Stimulated activated naive CD8-positive, alpha-beta T cell treated with anti-CD3 and anti-CD28 coated beads, Interleukin-15, Interleukin-2, amounts not matched to agents 100 U/mL and 50 U/mL, for 24 hours (primary cell): ENCODE measurements around the gene STARD9.
A peak's percentile ranks its signal among the peaks of the same experiment; 100 is the strongest.
"Not testable (repeated sequence)": the region's sequence is repeated elsewhere in the genome, so short reads cannot be mapped to it uniquely, and the experiment has no call there.

ENCODE experiments used
- ATAC-seq: fragments of 150-1000 bp; cut with Tn5 transposase; one replicate; pipeline ENCODE4 v1.10.0; 2021
- DNase-seq: peaks from one replicate; pipeline ENCODE4 v3.0.0; 2021

STARD9 gene

DNA sequence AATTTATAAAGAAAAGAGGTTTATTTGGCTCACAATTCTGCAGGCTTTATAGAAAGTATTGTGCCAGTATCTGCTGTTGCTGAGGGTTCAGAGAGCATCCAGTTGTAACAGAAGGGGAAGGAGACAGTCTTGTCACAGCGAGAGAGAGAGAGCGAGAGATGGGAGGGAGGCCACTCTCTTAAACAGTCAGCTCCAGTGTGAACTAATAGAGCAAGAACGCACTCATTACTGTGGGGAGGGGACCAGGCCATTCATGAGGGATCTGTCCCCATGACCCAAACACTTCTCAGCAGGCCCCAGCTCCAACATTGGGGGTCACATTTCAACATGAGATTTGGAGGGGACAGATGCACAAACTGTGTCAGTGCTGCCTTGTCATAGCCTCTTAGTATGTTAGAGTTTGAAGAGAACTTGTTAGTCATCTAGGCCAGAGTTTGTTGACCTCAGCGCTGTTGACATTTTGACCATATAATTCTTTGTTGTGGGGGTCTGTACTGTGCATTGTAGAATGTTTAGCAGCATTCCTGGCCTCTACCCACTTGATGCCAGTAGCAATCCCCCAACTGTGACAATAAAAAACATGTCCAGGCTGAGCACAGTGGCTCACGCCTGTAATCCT, 15.3 kb downstream of the STARD9 start:
- no peak for DNase-seq

DNA sequence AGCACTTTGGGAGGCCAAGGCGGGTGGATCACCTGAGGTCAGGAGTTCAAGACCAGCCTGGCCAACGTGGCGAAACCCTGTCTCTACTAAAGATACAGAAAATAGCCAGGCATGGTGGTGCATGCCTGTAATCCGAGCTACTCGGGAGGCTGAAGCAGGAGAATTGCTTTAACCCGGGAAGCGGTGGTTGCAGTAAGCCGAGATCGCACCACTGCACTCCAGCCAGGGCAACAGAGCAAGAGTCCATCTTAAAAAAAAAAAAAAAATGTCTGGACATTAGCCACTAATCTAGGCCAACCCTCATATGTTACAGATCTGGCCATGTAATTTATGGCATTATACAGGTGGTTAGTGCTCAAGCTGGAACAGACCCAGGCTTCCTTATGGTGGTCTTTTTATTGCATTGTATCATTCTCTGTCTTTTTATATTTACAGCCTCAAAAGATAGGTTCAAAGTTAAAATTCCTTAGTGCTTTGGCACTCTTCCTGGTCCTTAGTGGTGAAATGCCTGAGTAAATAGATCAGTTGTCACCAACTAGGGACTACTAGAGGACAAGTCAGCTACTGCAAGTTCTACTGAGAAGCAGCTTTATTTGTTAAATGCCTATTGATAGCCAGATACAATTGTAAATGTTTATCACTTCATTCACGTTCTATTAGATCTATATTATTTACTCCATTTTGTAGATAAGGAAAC, 16.0 kb downstream of the STARD9 start:
- DNase-seq (no peak), ATAC-seq (no peak)

More for the DNA sequence above, 15.3 kb downstream of the STARD9 start:
- ATAC-seq = no peak

DNA sequence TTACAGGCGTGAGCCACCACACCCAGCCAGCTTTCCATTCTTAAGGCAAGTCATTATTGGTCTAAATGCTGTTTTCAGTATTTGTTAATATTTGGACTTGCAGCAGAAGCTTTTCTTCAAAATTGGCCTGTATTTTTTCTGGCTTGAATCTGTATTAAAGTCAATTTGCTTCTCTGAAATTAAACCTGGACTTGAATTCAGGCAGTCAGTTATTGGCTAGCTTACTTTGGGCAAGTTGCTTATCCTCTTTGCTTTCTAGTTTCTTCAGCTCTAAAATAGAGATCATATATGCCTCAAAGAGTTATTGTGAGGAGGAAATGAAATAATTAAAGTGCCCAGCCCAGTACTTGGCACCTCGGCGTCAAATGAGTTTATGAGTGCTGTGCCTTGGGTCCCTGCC, 17.3 kb downstream of the STARD9 start:
- DNase-seq (no peak), ATAC-seq (no peak)

DNA sequence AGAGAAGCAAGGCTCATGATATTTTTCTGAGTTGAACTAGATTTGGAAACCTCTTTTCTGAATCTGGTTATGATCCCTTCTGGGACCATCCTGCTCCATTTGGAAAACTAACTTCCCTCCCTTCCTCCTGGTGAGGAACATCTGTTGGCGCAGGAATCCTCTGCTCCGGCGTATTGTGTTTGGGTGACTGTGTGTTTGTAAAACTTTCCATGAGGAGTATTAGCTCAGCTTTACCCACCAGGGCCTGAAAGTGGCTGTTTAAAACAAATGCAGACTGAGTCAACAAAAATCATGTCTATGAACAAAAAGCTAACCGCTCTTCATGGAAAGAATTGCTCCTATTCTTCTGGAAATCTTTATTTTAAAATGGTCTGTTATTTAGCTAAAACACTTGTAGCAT, 17.7 kb downstream of the STARD9 start:
- ATAC-seq = no peak
- no peak for DNase-seq

DNA sequence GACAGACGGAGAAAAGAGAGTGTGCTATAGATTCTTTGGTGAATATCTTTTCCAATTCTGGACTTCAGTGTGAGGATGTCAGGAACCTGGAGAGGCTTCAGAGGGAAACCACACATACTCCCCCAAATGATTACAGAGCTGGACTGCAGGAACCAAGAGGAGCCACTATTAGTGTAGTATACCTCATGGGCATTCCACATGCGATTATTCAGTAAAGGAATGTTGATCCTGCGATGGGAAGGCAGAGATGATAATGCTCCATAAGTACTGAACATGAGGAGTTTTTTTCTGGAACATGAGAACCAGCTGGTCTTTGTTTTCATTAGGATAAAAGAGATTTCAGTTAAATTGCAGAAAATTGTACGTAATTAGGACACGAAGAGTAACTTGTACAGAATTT, 18.7 kb downstream of the STARD9 start:
- ATAC-seq (no peak), DNase-seq (no peak)

DNA sequence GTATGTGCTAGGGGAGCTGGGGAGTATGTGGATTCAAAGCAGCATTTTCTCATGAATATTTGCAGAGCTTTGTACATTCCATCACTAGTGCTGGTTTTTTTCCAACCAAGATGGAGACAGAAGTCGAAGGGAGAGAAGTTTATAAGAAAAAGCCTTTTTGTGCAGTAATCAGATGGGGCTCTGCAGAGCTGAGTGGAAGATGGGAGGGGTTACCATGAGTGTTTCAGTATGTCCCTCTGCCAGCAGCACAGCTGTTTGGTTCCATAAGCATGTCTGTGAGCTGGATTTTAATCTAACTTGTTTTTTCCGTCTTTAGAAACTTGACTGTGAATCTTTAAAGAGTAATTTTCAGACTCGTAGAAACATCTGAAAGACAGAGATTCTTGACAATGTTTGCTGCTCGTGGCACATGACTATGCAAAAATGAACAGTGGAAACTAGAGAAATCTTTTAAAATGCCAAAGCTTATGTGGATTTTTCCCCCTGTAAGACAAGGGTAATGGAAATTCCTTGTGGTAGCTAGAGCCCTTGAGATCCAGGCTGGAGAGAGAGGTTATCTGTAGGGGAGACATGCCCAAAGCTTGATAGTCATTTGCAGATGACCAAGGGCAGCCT, 20.3 kb downstream of the STARD9 start:
- no peak for DNase-seq
- no peak for ATAC-seq

DNA sequence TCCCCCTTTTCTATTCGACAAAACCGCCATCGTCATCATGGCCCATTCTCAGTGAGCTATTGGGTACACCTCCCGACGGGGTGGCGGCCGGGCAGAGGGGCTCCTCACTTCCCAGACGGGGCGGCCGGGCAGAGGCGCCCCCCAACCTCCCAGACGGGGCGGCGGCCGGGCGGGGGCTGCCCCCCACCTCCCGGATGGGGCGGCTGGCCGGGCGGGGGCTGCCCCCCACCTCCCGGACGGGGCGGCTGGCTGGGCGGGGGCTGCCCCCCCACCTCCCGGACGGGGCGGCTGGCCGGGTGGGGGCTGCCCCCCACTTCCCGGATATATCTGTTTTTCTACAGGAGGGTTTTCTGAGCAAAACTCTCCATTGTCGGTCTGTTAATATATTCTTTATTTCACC, 25.9 kb downstream of the STARD9 start:
- ATAC-seq = not testable (repeated sequence)

DNA sequence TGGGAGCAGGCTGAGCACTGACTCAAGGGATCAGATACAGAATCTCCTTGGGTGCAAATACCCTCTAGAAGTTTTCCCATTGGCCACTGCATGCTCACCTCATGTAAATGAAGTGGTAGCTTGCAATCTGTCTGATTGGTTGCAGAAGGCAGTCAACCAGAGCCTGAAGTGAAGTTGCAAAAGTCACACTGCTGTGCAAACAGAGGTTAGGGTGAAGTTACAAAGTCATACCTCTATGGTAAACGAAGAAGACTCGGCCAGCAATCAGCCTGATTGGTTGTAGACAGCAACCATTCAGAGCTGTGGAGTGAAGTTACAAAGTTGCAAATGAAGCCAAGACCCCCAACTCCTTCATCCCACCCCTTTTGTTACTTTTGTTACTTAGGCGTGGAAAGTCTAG, 27.1 kb downstream of the STARD9 start:
- DNase-seq = no peak
- no peak for ATAC-seq

More for the DNA sequence above, 25.9 kb downstream of the STARD9 start:
- not testable (repeated sequence) for DNase-seq

DNA sequence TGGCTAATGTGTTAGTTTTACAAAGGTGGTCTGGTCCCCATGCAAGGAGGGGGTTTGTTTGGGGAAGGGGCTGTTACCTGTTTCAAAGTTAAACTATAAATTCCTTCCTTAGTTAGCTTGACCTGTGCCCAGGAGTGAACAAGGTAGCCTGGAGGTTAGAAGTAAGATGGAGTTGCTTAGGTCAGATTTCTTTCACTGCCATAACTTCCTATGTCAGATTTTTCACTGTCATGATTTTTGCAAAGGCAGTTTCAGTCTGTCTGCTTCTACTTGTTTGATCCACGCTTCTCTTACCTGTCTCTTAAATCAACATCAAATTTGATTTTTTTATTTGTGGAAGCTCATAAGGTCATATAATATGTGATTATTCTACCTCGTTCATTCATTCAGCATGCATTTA, 28.6 kb downstream of the STARD9 start:
- DNase-seq (no peak), ATAC-seq (no peak)

DNA sequence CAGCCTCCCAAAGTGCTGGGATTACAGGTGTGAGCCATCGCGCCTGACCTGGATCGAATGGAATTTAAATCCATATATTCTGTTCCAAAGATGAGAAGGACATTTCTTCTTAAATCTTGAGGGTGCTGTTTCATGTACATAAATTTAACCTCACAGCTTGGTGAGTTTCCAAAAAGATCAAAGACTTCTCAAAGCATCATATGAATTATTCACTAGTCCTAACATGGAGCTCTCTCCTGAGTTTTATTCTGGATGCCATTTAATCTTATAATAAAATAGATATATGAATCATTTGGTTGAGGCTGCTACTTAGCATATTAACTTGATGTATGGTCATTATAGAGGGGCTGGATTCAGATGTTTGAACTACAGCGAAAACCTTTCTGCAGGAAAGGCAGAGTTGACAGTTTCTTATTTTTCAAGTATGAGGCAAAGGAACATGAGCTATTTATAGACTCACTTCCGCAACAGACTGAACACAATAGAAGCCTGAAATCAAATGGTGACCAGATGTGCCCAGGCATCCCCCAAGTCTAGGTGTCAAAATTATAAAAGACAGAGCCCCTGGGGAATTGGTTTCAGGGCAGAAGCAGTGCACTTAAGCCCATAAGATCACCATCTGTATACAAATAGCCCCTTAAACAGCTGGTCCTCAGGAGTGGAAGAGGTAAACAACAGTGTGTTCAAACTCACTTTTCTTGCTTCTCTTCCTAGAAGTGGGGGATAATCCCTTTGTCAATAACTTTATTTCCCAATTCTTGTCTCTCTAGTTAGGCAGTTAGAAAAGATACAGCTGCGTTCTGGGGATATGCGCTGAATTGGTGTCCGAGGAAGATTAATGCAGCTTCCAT, 29.7 kb downstream of the STARD9 start:
- DNase-seq (no peak), ATAC-seq (no peak)

DNA sequence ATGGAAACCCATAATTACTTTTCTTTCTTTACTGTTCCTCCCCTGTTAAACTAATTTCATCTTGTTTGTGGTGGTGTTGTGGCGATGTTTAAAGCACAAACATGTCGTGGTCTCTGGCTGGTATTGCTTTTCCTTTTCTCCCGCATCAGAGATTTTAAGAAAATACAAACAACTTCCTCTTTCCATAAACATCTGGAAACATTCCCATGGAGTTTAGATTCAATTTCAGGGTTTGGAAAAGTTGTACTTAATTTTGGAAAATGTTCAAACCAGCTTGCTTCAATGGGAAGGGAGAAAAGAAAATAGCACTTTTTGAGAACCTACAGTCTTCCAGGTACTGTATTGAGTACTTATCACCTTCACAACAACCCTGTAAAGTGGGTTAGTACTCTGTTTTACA, 30.4 kb downstream of the STARD9 start:
- ATAC-seq = no peak

DNA sequence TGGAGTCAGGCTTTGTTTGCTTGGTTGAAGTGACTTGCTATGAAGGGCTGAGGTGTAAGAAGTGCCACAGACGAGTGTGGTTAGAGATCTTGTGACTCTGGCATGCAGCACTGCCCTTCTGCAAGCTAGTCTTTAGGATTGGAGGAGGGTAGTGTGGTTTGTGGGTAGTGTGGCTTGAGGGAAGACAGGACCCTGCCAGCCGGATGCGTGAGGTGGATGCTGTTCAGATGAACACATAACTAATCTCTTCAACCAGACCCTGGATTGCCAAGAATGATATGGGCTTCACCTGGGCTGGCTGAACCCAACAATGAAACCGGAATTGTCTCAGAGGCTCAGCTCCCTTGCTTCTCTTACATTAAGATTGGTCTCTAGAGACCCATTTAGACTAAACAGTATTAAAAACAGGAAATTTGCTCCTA, 32.7 kb downstream of the STARD9 start:
- DNase-seq (peak; percentile 64), ATAC-seq (peak; percentile 82)

More for the DNA sequence above, 30.4 kb downstream of the STARD9 start:
- no peak for DNase-seq

DNA sequence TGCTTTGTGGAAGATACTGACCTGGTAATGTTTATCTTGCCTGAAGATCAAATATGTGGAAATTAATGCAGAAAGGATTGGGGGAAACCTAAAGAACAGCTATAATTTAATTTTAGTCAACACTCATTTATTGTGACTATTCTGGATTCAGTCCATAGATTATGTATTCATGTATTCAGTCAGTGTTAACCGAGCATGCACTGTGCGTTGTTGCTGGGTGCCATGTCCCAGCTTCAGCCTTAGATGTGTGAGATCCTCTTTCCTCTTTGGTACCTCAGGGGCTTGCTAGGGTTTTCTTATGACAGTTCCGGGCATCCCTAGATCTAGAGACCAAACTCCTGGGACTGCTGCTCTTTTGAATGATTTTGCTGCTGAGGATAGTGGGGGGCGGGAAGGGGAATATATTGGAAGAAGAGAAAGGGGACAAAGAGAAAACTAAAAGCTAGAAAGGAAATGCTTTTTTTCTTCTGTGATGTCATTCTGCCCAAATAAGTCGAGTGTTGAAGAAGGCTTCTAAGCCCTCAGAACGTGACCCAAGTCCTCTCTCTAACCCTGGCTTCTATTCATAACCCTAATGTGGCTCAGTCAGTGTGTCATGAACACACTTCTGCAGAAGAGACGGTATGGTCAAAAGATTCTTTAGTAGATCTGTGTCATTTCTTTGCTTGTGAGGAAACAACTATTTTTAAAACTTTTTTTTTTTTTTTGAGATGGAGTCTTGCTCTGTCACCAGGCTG, 33.5 kb downstream of the STARD9 start:
- ATAC-seq = peak; percentile 38

DNA sequence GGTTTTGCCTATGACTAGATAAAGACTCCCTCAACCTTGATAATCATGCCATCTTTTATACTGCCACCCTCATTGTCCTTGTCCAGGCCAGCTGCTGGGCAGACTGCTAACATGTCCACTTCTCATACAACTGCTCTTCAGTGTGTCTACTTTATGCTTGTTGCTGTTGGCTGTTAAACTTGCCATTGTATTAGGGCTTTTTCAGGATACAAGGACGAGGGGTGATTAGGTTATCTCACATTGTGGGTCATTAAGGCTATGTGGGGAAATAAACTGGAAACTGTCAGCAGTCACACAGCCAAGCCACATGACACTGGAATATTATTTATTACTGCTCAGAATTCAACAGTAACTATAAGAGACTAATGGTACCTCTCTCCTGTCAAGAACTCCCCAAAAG, 36.1 kb downstream of the STARD9 start:
- ATAC-seq (no peak), DNase-seq (no peak)

More for the DNA sequence above, 33.5 kb downstream of the STARD9 start:
- DNase-seq = no peak

DNA sequence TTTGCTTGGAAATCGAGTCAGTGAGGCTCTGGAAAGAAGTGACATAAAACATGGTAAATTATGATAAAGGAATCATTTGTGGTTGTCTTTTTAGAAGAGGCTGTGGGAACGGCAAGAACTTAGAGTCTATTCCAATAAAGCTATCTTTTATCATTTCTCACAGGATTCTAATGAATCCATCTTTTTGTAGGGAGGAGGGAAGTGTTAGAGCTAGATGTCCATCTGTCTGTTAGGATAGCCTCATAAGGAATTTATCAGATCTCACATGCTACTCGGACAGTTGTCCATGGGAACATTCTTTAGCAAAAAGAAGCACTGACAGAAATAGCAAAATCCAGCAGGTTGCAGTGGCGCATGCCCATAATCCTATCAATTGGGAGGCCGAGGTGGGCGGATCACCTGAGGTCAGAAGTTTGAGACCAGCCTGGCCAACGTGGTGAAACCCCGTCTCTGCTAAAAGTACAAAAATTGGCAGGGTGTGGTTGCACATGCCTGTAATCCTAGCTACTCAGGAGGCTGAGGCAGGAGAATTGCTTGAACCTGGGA, 37.0 kb downstream of the STARD9 start:
- ATAC-seq = no peak
- DNase-seq = no peak

DNA sequence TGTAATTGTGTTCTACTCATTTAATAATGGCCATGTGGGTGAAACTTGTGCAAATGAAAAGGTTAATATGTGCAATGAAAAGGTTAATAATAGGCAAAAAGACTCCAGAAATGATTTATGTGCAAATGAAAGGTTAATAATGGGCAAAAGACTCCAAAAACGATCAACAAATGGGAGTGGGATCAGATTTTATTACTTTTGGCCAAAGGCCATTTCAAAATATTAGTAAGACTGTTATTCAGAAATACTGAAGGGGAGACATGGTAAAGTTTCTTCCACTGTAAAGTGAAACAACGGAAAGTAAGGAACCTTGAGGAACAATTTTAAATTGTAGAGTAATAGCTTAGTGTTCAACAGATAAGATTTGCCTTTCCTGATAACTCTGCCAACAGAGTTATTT, 40.7 kb downstream of the STARD9 start:
- ATAC-seq = no peak
- DNase-seq = no peak

DNA sequence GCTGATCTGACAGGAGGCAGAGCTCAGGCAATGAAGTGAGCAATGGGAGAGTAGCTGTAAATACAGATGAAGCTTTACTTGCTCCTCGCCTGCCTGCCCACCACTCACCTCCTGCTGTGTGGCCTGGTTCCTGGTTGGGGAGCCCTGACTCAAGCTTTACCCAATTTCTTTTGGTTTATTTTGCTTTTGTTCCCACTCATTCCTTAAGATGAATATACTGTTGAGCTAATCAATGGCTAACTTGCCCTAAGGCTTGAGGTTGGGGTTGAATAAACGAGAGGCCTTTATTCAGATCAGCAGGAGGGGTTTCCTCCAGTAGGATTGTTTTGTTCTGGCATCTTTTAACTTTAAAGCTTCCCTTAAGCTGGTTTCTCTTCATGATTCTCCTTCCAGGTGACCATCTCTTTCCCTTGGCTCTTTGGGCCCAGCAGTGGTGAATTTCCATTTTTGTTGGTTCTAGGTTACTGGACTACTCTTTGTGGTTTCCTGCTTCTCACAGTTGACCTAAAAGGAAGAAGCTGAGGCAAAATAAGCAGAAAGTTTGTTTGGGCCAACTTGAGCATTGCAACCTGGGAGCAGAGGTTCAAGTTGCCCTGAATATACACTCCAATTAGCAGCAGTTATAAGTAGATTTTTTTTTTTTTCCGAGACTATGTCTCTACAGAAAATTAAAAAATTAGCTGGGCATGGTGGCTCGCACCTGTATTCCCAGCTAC, 44.4 kb downstream of the STARD9 start:
- ATAC-seq (no peak), DNase-seq (no peak)

DNA sequence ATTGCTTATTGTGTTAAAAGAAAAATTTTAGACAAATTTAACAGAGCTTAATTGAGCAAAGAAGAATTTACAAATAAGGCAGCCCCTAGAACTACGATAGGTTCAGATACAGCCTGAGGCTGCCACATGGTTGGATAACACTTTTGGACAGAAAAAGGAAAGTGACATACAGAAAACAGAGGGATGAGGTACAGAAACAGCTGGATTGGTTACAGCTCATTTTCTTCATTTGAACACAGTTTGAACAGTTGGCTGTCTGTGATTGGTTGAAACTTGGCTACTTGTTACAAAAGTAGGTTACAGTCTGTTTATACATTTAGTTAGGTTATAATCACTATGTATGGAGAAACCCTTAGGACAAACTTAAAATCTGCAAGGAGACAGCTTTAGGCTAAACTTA, 46.0 kb downstream of the STARD9 start:
- no peak for ATAC-seq

DNA sequence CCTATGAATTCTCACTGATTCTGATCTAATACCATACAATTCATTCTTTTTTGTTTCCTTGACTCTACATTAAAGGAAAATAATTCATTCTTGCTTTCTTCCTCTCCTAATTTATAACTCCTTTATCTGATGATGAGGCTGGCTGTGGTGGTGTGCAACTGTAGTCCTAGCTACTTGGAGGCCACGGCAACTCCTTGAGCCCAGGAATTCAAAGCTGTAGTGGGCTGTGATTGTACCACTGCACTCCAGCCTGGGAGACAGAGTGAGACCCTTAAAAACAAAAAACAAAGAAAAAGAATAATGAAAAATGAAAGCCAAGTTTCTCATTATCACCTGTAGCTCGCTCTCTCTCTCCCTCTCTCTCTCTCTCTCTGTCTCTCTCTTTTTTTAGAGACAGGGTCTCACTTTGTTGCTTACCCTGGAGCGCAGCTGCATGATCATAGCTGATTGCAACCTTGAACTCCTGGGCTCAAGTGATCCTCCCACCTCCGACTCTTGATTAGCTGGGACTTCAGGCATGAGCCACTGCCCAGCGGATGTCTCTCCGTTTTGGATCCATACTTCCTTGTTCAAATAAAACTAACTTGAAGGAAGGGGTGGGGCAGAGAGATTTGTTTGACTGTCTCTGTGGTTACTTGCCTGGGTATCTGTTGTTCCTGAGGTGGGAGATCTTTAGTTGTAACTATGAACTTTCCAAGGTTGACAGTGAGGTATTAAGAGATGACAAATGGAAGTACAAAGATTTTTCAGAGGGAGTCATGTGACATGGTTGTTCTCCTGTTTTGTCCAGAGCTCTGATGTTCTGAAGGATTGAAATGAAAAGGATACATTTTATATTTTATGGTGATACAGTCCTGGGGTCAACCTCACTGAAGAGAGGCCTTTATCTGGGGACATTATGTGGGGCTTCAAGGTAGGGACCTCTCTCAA, 46.9 kb downstream of the STARD9 start:
- ATAC-seq (no peak), DNase-seq (no peak)

More for the DNA sequence above, 46.0 kb downstream of the STARD9 start:
- DNase-seq = no peak

DNA sequence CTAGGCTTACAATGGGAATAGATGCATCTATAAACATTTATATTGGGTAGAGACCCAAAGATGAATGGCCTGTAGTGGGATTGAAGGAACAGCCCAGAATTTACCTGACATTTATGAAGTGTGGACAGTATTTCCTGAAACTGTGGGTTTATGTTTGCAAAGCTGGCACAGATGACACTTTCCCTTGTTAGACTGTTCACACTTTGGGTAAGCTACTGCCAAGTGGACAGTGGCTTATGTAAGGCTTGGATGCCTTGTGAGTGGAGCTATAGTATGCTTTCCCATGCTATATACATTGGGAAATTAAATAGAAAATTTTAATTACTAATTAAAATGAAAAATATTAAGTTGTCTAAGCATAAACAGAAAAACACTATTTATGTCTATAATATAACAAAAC, 48.5 kb downstream of the STARD9 start:
- no peak for ATAC-seq
- DNase-seq = no peak
